Neutrophil (primary cell): ENCODE results near the gene KRT84.

ENCODE experiments used
- H3K27ac ChIP-seq: fragments of 200-600 bp; sonication (generic); 2 replicates; pipeline ENCODE4 v1.5.1; 2016; ENCODE audit warnings: mild to moderate bottlenecking, moderate library complexity
- H3K27me3 ChIP-seq: fragments of 200-600 bp; sonication (generic); 2 replicates; pipeline ENCODE4 v1.6.0; 2016; ENCODE audit warnings: mild to moderate bottlenecking
- H3K36me3 ChIP-seq: fragments of 200-600 bp; sonication (generic); 2 replicates; pipeline ENCODE4 v1.5.1; 2017
- H3K4me1 ChIP-seq, 2 experiments: fragments of 200-600 bp in 1 of 2; sonication (generic) in 1 of 2; 1 replicate in 1 of 2; 2 replicates in 1 of 2; pipeline versions ENCODE4 v1.5.1 to v1.6.1; 2013 to 2016; ENCODE audit warnings: low read depth in 1 of 2, low read length in 1 of 2, mild to moderate bottlenecking in 1 of 2, moderate library complexity in 1 of 2; ENCODE audit not compliant: control insufficient read depth in 1 of 2, insufficient read depth in 1 of 2
- H3K4me3 ChIP-seq, 2 experiments: fragments of 200-600 bp in 1 of 2; sonication (generic) in 1 of 2; 1 replicate in 1 of 2; 2 replicates in 1 of 2; pipeline ENCODE4 v1.5.1; 2013 to 2016; ENCODE audit warnings: low read depth in 1 of 2, low read length in 1 of 2, mild to moderate bottlenecking in 1 of 2, moderate library complexity in 1 of 2
- H3K9me3 ChIP-seq: fragments of 200-600 bp; sonication (generic); 2 replicates; pipeline ENCODE4 v1.5.1; 2016
- CTCF ChIP-seq: fragments of 200-600 bp; sonication (generic); IDR thresholded peaks from 2 replicates; pipeline ENCODE4 v1.5.1; 2016; ENCODE audit warnings: antibody characterized with exemption

The KRT84 gene

GRCh38 chr12:52428121-52428520 lies 42.7 kb upstream of the KRT84 start:
- no peak for TF ChIP-seq CTCF
- H3K27me3 ChIP-seq, result peaks cover 15% of the 10 kb centered on the region

GRCh38 chr12:52427083-52427482 lies 41.6 kb upstream of the KRT84 start:
- H3K9me3 ChIP-seq, result no peaks in the 10 kb centered on the region
- H3K27me3 ChIP-seq, result peaks cover 15% of the 10 kb centered on the region
- H3K27ac ChIP-seq, result no peak overlapping the region
- no peak for TF ChIP-seq CTCF
- no peaks in the 10 kb centered on the region for H3K4me1 ChIP-seq
- H3K36me3 ChIP-seq, result no peaks in the 10 kb centered on the region
- H3K4me3 ChIP-seq, result no peak overlapping the region

More at GRCh38 chr12:52428121-52428520, 42.7 kb upstream of the KRT84 start:
- Histone ChIP-seq H3K9me3 (no peaks in the 10 kb centered on the region), H3K27ac (no peak overlapping the region), H3K4me3 (no peak overlapping the region), H3K36me3 (no peaks in the 10 kb centered on the region), H3K4me1 (no peaks in the 10 kb centered on the region)

GRCh38 chr12:52426034-52426433 lies 40.6 kb upstream of the KRT84 start:
- Histone ChIP-seq H3K9me3 (no peaks in the 10 kb centered on the region), H3K36me3 (no peaks in the 10 kb centered on the region), H3K4me1 (no peaks in the 10 kb centered on the region), H3K27ac (no peak overlapping the region), H3K4me3 (no peak overlapping the region), H3K27me3 (peaks cover 22% of the 10 kb centered on the region)
- TF ChIP-seq CTCF, result no peak

- TF ChIP-seq CTCF, result no peak
- no peaks in the 10 kb centered on the region for H3K36me3 ChIP-seq
- no peak overlapping the region for H3K4me3 ChIP-seq
- peaks cover 27% of the 10 kb centered on the region for H3K27me3 ChIP-seq
- H3K27ac ChIP-seq, result no peak overlapping the region
- H3K9me3 ChIP-seq, result no peaks in the 10 kb centered on the region
- H3K4me1 ChIP-seq, result no peaks in the 10 kb centered on the region
Observed at GRCh38 chr12:52425466-52425865, 40.0 kb upstream of the KRT84 start.

GRCh38 chr12:52423661-52424500 lies 38.4 kb upstream of the KRT84 start:
- no peak for TF ChIP-seq CTCF
- no peaks in the 10 kb centered on the region for H3K4me1 ChIP-seq
- H3K27me3 ChIP-seq, result peaks cover 28% of the 10 kb centered on the region
- H3K27ac ChIP-seq, result no peak overlapping the region
- H3K9me3 ChIP-seq, result no peaks in the 10 kb centered on the region
- H3K4me3 ChIP-seq, result no peak overlapping the region
- no peaks in the 10 kb centered on the region for H3K36me3 ChIP-seq
